ENCODE measurements around the gene ANKHD1.
"Not testable (repeated sequence)": the region's sequence is repeated elsewhere in the genome, so short reads cannot be mapped to it uniquely, and the experiment has no call there.

The ANKHD1 gene

GRCh38 chr5:140432212-140432611 lies 30.6 kb downstream of the ANKHD1 start:
- DNase-seq = no peak

GRCh38 chr5:140432916-140433315 lies 31.3 kb downstream of the ANKHD1 start:
- no peak for DNase-seq

- DNase-seq = not testable (repeated sequence)
These were observed 55.7 kb downstream of the ANKHD1 start for GRCh38 chr5:140457368-140457767.

- DNase-seq = no peak
These were observed 65.5 kb downstream of the ANKHD1 start for GRCh38 chr5:140466981-140467742.

GRCh38 chr5:140468188-140468587 lies 66.6 kb downstream of the ANKHD1 start:
- DNase-seq = no peak

GRCh38 chr5:140469259-140469658 lies 67.6 kb downstream of the ANKHD1 start:
- no peak for DNase-seq

- DNase-seq = no peak
These were observed 78.8 kb downstream of the ANKHD1 start for GRCh38 chr5:140480310-140481014.

- DNase-seq = no peak
These were observed 80.1 kb downstream of the ANKHD1 start for GRCh38 chr5:140481758-140482157.

- DNase-seq = no peak
These were observed 81.4 kb downstream of the ANKHD1 start for GRCh38 chr5:140483055-140483454.

- DNase-seq = not testable (repeated sequence)
These were observed 86.5 kb downstream of the ANKHD1 start for GRCh38 chr5:140488141-140488540.

- no peak for DNase-seq
These were observed 87.3 kb downstream of the ANKHD1 start for GRCh38 chr5:140488914-140489313.

GRCh38 chr5:140497897-140498296 lies 96.3 kb downstream of the ANKHD1 start:
- DNase-seq = no peak

- DNase-seq = no peak
These were observed 97.0 kb downstream of the ANKHD1 start for GRCh38 chr5:140498591-140498990.

- DNase-seq = no peak
These were observed 101.2 kb downstream of the ANKHD1 start for GRCh38 chr5:140502834-140503233.

- no peak for DNase-seq
These were observed 108.3 kb downstream of the ANKHD1 start for GRCh38 chr5:140509898-140510297.

- DNase-seq = no peak
These were observed 111.5 kb downstream of the ANKHD1 start for GRCh38 chr5:140513124-140513523.

GRCh38 chr5:140524003-140524402 lies 122.4 kb downstream of the ANKHD1 start:
- no peak for DNase-seq

GRCh38 chr5:140540227-140540626 lies 138.6 kb downstream of the ANKHD1 start:
- DNase-seq = no peak

GRCh38 chr5:140542972-140543371 lies 141.3 kb downstream of the ANKHD1 start:
- DNase-seq = no peak

- no peak for DNase-seq
These were observed 143.4 kb downstream of the ANKHD1 start for GRCh38 chr5:140544986-140545385.

GRCh38 chr5:140545606-140546005 lies 144.0 kb downstream of the ANKHD1 start:
- DNase-seq = no peak

- no peak for DNase-seq
These were observed 145.3 kb downstream of the ANKHD1 start for GRCh38 chr5:140546851-140547507.

GRCh38 chr5:140547508-140548299 lies 146.1 kb downstream of the ANKHD1 start, which contains the start of gene EIF4EBP3:
TSS of gene EIF4EBP3 (plus strand) at chr5:140547662. CDS start at chr5:140547738, 76 bp downstream.
- DNase-seq = peak; percentile 71

Measured in NCI-H510A treated with DMSO at 0.1 percent for 48 hours (cell line).